Activated CD8-positive, alpha-beta memory T cell treated with anti-CD3 and anti-CD28 coated beads, Interleukin-2, amount 50 U/mL, for 1 hour (primary cell): ENCODE measurements around the gene GRID2.
"Not testable (repeated sequence)": the region's sequence is repeated elsewhere in the genome, so short reads cannot be mapped to it uniquely, and the experiment has no call there.

Experiments
- DNase-seq: peaks from one replicate; pipeline ENCODE4 v3.0.0-alpha.2; 2020; ENCODE audit errors: extremely low read depth

Gene GRID2

GRCh38 chr4:93187466-93187865 is 883.7 kb downstream of the GRID2 start:
- DNase-seq, result no peak

GRCh38 chr4:93187892-93188291 is 884.1 kb downstream of the GRID2 start:
- DNase-seq, result no peak

GRCh38 chr4:93199492-93199891 is 895.7 kb downstream of the GRID2 start:
- DNase-seq, result no peak

- DNase-seq, result no peak
These were observed 897.8 kb downstream of the GRID2 start for GRCh38 chr4:93201471-93202096.

- no peak for DNase-seq
These were observed 899.9 kb downstream of the GRID2 start for GRCh38 chr4:93203708-93204107.

- DNase-seq, result no peak
These were observed 908.5 kb downstream of the GRID2 start for GRCh38 chr4:93212250-93212649.

- DNase-seq, result no peak
These were observed 912.9 kb downstream of the GRID2 start for GRCh38 chr4:93216646-93217045.

- no peak for DNase-seq
These were observed 913.7 kb downstream of the GRID2 start for GRCh38 chr4:93217431-93217830.

- DNase-seq, result no peak
These were observed 918.0 kb downstream of the GRID2 start for GRCh38 chr4:93221771-93222170.

- DNase-seq, result no peak
These were observed 924.3 kb downstream of the GRID2 start for GRCh38 chr4:93228021-93228420.

- DNase-seq, result no peak
These were observed 929.1 kb downstream of the GRID2 start for GRCh38 chr4:93232883-93233282.

GRCh38 chr4:93237521-93237920 is 933.8 kb downstream of the GRID2 start:
- no peak for DNase-seq

- no peak for DNase-seq
These were observed 939.5 kb downstream of the GRID2 start for GRCh38 chr4:93243262-93243661.

- no peak for DNase-seq
These were observed 957.4 kb downstream of the GRID2 start for GRCh38 chr4:93261207-93261606.

- DNase-seq, result no peak
These were observed 959.4 kb downstream of the GRID2 start for GRCh38 chr4:93263166-93263565.

- DNase-seq, result no peak
These were observed 964.0 kb downstream of the GRID2 start for GRCh38 chr4:93267747-93268146.

GRCh38 chr4:93285346-93285745 is 981.6 kb downstream of the GRID2 start:
- no peak for DNase-seq

GRCh38 chr4:93289241-93289640 is 985.5 kb downstream of the GRID2 start:
- DNase-seq, result no peak

GRCh38 chr4:93289831-93290230 is 986.1 kb downstream of the GRID2 start:
- no peak for DNase-seq

GRCh38 chr4:93299118-93299517 is 995.4 kb downstream of the GRID2 start:
- DNase-seq, result no peak

GRCh38 chr4:93300780-93301555 is 997.2 kb downstream of the GRID2 start:
- DNase-seq, result not testable (repeated sequence)

GRCh38 chr4:93302310-93302709 is 998.5 kb downstream of the GRID2 start:
- DNase-seq, result no peak

- no peak for DNase-seq
These were observed 999.7 kb downstream of the GRID2 start for GRCh38 chr4:93303440-93303839.

GRCh38 chr4:93312299-93312698 is 1008.5 kb downstream of the GRID2 start:
- no peak for DNase-seq
